HepG2 (cell line): ENCODE data around the gene NEURL2. TPM values are rescaled to one million over a fixed set of nuclear protein-coding genes. Genes with fewer than 3 reads are reported as not detected.

Source experiments
- ATF7-NPFF ChIP-seq: sonication (generic); formaldehyde crosslinking; IDR thresholded peaks from 2 replicates; pipeline ENCODE4 v1.8.1; 2023; ENCODE audit warnings: mild to moderate bottlenecking, low read depth, missing genetic modification reagents, moderate library complexity
- CHCHD3 ChIP-seq: sonication (generic); formaldehyde crosslinking; IDR thresholded peaks from 2 replicates; pipeline ENCODE4 v1.8.0; 2022; ENCODE audit warnings: mild to moderate bottlenecking, missing genetic modification reagents, moderate library complexity
- FOSL2 ChIP-seq: sonication (generic); formaldehyde crosslinking; IDR thresholded peaks from 2 replicates; pipeline ENCODE4 v1.4.0; 2020; ENCODE audit warnings: missing genetic modification reagents
- HNRNPK ChIP-seq: fragments of 200-400 bp; formaldehyde crosslinking; IDR thresholded peaks from 2 replicates; pipeline ENCODE4 v1.6.1; 2018; ENCODE audit warnings: low read length, low read depth, moderate library complexity, mild to moderate bottlenecking; ENCODE audit not compliant: poor library complexity, severe bottlenecking
- JUN ChIP-seq: sonication (generic); formaldehyde crosslinking; IDR thresholded peaks from 2 replicates; pipeline ENCODE4 v1.4.0; 2020; ENCODE audit warnings: mild to moderate bottlenecking, missing genetic modification reagents
- LCORL ChIP-seq, 2 experiments: fragments of 450-650 bp in 1 of 2; sonication (generic) in 1 of 2; formaldehyde crosslinking in 1 of 2; IDR thresholded peaks; 2 replicates each; pipeline versions ENCODE4 v1.5.0 to v1.6.1; 2017 to 2020; ENCODE audit warnings: antibody characterized with exemption in 1 of 2, missing genetic modification reagents in 1 of 2
- MAZ ChIP-seq, 2 experiments: sonication (generic) in 1 of 2; formaldehyde crosslinking in 1 of 2; IDR thresholded peaks; 2 replicates each; pipeline versions ENCODE4 v1.5.0 to v1.6.1; 2012 to 2020; ENCODE audit warnings: low read depth in 2 of 2, mild to moderate bottlenecking in 2 of 2, borderline replicate concordance in 1 of 2, improper control_type of control experiment in 1 of 2, low read length in 1 of 2, missing genetic modification reagents in 1 of 2, moderate library complexity in 1 of 2
- MLX ChIP-seq: IDR thresholded peaks from 2 replicates; pipeline ENCODE4 v1.6.1; 2016
- NFRKB ChIP-seq: fragments of 450-650 bp; IDR thresholded peaks from 2 replicates; pipeline ENCODE4 v1.6.1; 2017
- NR2F6 ChIP-seq, 2 experiments: IDR thresholded peaks; 2 replicates each; pipeline ENCODE4 v1.6.1; 2016; ENCODE audit warnings: antibody characterized with exemption in 1 of 2, mild to moderate bottlenecking in 1 of 2
- PPARG ChIP-seq: conservative IDR thresholded peaks from 2 replicates; pipeline ENCODE4 v1.6.1; 2016; ENCODE audit warnings: missing biosample characterization, missing genetic modification reagents
- RNF219 ChIP-seq: sonication (generic); formaldehyde crosslinking; IDR thresholded peaks from 2 replicates; pipeline ENCODE4 v1.5.0; 2020; ENCODE audit warnings: mild to moderate bottlenecking, missing genetic modification reagents
- SKI ChIP-seq: fragments of 450-650 bp; IDR thresholded peaks from one replicate; pipeline ENCODE4 v1.6.1; 2018; ENCODE audit warnings: mild to moderate bottlenecking; ENCODE audit not compliant: partially characterized antibody
- ZNF430 ChIP-seq: sonication (generic); formaldehyde crosslinking; IDR thresholded peaks from 2 replicates; pipeline ENCODE4 v1.9.0; 2021; ENCODE audit warnings: mild to moderate bottlenecking, missing genetic modification reagents
- ZNF589 ChIP-seq: sonication (generic); formaldehyde crosslinking; conservative IDR thresholded peaks from 2 replicates; pipeline ENCODE4 v1.8.0; 2022; ENCODE audit warnings: mild to moderate bottlenecking, moderate library complexity, missing genetic modification reagents
- ZNF597 ChIP-seq: sonication (generic); formaldehyde crosslinking; IDR thresholded peaks from 2 replicates; pipeline ENCODE4 v1.5.0; 2020; ENCODE audit warnings: missing genetic modification reagents
- polyA plus RNA-seq, 8 experiments: library from polyadenylated mRNA; depleted of rRNA in 3 of 8; stranded (reverse) in 7 of 8; unstranded in 1 of 8; fragments of >200 nt; fragmentation: Illumina TruSeq in 4 of 8; extraction: Trizol in 4 of 8; gene quantifications; 2 replicates each; pipeline versions ENCODE4 v1.2.1 to v1.2.3, GENCODE V29; 2011 to 2016; ENCODE audit warnings: low read depth in 4 of 8, missing spikeins in 1 of 8, mixed read lengths in 1 of 8; ENCODE audit not compliant: insufficient read depth in 1 of 8
- total RNA-seq, 5 experiments: library from RNA; depleted of rRNA; stranded (reverse); fragments of >200 nt; fragmentation: Illumina TruSeq; extraction: Trizol; gene quantifications; 2 replicates each; pipeline ENCODE4 v1.2.3, GENCODE V29; 2016; ENCODE audit warnings: low read depth in 1 of 5
- TF ChIP-seq, protein P1 (sequence below): IDR thresholded peaks from 2 replicates; pipeline ENCODE4 v1.6.1; 2016; ENCODE audit warnings: missing compliant biosample characterization, missing genetic modification reagents, borderline replicate concordance
- TF ChIP-seq, protein P2 (sequence below): sonication (generic); formaldehyde crosslinking; IDR thresholded peaks from 2 replicates; pipeline ENCODE4 v1.9.0; 2021; ENCODE audit warnings: missing genetic modification reagents, borderline replicate concordance
- TF ChIP-seq, protein P3 (sequence below): sonication (generic); formaldehyde crosslinking; IDR thresholded peaks from 2 replicates; pipeline ENCODE4 v1.5.1; 2020; ENCODE audit warnings: missing genetic modification reagents, mild to moderate bottlenecking, borderline replicate concordance

Gene NEURL2
- total and polyA plus RNA-seq, 2 of the 13 experiments (the other 11 are each of a cell fraction or from before 2014, with no cell fraction given): 7.2 to 9.7 TPM

- TF ChIP-seq RNF219 (CRISPR knock-in tag): 0 out of 2 replicates have a peak, but pooled peaks have one; percentile 9
- TF ChIP-seq NFRKB: no peak
- TF ChIP-seq, protein P1, sequence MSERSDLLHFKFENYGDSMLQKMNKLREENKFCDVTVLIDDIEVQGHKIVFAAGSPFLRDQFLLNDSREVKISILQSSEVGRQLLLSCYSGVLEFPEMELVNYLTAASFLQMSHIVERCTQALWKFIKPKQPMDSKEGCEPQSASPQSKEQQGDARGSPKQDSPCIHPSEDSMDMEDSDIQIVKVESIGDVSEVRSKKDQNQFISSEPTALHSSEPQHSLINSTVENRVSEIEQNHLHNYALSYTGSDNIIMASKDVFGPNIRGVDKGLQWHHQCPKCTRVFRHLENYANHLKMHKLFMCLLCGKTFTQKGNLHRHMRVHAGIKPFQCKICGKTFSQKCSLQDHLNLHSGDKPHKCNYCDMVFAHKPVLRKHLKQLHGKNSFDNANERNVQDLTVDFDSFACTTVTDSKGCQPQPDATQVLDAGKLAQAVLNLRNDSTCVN (CRISPR knock-in tag): no peak
- TF ChIP-seq MLX: no peak
- TF ChIP-seq, protein P2, sequence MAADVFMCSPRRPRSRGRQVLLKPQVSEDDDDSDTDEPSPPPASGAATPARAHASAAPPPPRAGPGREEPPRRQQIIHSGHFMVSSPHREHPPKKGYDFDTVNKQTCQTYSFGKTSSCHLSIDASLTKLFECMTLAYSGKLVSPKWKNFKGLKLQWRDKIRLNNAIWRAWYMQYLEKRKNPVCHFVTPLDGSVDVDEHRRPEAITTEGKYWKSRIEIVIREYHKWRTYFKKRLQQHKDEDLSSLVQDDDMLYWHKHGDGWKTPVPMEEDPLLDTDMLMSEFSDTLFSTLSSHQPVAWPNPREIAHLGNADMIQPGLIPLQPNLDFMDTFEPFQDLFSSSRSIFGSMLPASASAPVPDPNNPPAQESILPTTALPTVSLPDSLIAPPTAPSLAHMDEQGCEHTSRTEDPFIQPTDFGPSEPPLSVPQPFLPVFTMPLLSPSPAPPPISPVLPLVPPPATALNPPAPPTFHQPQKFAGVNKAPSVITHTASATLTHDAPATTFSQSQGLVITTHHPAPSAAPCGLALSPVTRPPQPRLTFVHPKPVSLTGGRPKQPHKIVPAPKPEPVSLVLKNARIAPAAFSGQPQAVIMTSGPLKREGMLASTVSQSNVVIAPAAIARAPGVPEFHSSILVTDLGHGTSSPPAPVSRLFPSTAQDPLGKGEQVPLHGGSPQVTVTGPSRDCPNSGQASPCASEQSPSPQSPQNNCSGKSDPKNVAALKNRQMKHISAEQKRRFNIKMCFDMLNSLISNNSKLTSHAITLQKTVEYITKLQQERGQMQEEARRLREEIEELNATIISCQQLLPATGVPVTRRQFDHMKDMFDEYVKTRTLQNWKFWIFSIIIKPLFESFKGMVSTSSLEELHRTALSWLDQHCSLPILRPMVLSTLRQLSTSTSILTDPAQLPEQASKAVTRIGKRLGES (CRISPR knock-in tag): no peak
- TF ChIP-seq CHCHD3 (CRISPR knock-in tag): no peak
- TF ChIP-seq ZNF597 (CRISPR knock-in tag): no peak
- TF ChIP-seq MAZ (IDR thresholded peaks at IDR 0.05; ENCODE audit: borderline replicate concordance, low read depth, low read length): no peak
- TF ChIP-seq MAZ (CRISPR knock-in tag; IDR thresholded peaks at IDR 0.05; ENCODE audit: low read depth): no peak
- TF ChIP-seq FOSL2 (CRISPR knock-in tag): no peak
- no peak for TF ChIP-seq JUN (CRISPR knock-in tag)
- no peak for TF ChIP-seq HNRNPK
- TF ChIP-seq PPARG: no peak
- TF ChIP-seq, protein P3, sequence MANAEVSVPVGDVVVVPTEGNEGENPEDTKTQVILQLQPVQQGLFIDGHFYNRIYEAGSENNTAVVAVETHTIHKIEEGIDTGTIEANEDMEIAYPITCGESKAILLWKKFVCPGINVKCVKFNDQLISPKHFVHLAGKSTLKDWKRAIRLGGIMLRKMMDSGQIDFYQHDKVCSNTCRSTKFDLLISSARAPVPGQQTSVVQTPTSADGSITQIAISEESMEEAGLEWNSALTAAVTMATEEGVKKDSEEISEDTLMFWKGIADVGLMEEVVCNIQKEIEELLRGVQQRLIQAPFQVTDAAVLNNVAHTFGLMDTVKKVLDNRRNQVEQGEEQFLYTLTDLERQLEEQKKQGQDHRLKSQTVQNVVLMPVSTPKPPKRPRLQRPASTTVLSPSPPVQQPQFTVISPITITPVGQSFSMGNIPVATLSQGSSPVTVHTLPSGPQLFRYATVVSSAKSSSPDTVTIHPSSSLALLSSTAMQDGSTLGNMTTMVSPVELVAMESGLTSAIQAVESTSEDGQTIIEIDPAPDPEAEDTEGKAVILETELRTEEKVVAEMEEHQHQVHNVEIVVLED (CRISPR knock-in tag): 0 out of 2 replicates have a peak, but pooled peaks have one; percentile 28
- no peak for TF ChIP-seq NR2F6 (IDR thresholded peaks at IDR 0.05)
- TF ChIP-seq NR2F6 (CRISPR knock-in tag; IDR thresholded peaks at IDR 0.05): no peak
- no peak for TF ChIP-seq LCORL (IDR thresholded peaks at IDR 0.05)
- TF ChIP-seq LCORL (CRISPR knock-in tag; IDR thresholded peaks at IDR 0.05): no peak
- TF ChIP-seq SKI: no peak
- TF ChIP-seq ATF7-NPFF (CRISPR knock-in tag): no peak
- TF ChIP-seq ZNF430 (CRISPR knock-in tag): no peak
- TF ChIP-seq ZNF589 (CRISPR knock-in tag): no peak
Measured at GRCh38 chr20:45882469-45883099, 8.4 kb downstream of the NEURL2 start (continued).
